Suppressor macrophage (primary cell): ENCODE results near the gene ASPG.
A peak's percentile ranks its signal among the peaks of the same experiment; 100 is the strongest.

Experiments
- DNase-seq, 4 experiments: peaks; one replicate each; pipeline ENCODE4 v3.0.0-alpha.2; 2020 to 2022

Gene ASPG

DNA sequence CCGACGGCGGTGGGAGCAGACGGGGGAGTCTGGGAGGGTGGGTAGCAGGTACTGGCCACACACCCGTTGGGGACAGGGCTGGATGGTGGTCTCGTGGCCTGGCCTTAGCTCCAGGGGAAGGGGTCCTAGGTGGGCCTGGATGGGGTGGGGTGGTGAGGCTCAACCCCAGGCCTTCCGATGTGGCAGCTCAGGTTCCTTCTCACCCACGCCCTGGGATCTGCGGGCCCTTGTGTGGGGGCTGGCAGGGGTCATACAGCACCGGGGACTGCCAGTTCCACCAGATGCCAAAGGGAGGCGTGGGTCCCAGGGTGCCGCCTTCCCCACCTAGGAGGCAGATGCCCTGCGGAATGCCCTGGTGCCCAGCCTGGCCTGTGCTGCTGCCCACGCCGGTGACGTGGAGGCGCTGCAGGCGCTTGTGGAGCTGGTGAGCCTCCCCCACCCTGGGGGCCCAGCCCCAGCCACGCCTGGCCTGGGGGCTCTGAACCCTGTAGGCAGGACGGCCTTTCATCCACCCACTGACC, 21.0 kb downstream of the ASPG start:
- no peak for DNase-seq

DNA sequence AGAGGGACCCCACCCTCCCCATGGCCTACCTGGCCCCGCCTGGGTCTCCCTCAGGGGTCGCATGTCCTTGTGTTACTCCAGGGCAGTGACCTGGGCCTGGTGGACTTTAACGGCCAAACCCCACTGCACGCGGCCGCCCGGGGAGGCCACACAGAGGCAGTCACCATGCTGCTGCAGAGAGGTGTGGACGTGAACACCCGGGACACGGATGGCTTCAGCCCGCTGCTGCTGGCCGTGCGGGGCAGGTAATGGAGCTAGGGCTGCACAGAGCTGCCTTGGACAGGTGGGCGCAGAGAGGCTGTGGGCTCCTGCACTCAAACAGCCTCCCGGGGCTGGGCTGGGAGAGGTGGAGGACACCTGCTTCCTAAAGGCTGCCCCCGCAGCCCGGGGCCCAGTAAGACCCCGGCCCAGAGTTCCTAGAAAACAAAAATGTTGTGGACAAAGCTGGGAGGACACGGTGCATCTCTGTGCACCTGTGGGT, 21.6 kb downstream of the ASPG start:
- DNase-seq: no peak

DNA sequence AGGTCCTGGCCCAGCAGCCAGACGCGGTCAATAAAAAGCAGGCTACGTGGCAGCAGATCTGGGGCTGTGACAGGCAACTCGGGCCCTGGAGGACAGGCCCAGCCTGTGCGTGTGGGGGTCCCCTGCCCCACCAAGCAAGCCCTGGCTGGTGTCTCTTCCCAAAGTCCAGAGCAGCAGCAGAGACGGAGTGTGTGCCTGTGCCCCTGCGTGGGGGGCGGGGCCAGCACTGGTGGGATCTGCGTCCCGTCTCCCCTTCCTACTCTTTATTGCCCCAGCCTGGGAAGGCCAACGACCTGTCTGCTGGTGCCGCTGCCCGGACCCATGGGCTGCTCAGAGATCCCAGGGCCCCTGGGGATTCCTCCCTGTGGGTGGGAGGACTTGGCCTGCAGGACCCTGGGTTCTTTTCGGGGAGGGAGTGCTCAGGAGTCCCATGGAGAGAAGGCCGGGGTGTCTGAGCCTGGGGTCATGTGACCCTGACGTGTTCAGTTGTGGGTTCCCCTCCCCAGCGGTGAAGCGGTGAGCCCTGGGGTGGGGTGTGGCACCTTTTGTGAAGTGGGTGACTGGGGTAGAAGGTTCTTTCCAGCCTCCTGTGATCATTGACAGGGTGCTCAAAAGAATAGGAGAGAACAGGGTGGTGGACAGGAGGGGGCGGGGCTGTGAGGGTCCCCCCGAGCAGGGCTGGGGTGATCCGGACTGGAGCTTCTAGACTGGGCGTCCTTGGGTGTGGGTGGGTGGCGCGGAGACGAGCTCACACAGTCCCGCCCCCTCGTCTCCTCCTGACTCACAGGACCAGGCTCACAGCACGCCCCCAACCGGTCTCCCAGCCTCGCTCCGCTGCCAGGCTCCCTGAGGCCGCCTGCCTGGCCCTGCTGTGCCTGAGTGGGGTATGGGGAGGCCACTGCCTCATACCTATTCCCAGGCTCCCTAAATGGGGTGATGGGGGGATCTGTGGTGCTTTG, 22.4 kb downstream of the ASPG start:
- no peak for DNase-seq

DNA sequence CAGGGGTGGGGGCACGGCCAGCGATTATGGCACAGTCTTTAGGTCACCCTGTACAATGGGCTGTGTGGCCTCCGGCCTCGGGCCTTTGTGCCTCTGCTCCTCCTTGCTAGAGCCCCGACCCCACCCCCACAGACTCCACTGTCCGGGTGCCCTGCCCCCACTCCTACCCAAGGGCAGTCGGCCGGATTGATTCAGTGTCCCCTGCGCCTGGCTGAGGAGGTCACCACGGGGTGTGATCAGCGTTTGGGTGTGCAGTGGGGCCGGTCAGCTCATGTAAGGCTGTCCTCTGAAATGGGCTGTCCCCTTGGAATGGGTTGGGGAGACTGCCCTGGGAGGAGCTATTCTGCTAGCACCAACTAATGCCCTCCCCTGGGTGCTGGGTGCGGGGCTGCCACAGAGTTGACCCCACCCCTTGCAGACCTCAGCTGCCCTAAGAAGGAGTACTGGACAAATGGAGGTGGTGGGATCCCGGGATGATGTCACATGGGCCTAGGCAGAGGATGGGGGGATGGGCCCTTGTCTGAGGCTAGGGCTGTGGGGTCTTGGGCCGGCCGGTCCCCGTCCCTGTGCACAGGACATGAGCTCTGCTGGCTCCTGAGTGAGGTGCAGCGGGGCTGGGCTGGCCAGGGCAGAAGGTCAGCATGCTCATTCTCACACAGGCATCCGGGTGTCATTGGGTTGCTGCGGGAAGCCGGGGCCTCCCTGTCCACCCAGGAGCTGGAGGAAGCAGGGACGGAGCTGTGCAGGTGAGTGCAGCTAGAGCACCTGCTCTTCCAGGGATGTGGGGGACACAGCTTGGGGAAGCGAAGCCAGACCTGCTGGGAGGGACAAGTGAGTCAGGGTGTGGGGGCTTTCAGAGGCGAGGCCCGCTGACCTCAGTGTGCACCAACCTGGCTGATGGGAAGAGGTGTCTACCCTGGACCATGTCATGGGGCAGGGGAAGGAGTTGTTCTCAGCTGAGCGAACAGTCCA, 23.4 kb downstream of the ASPG start:
- no peak for DNase-seq

DNA sequence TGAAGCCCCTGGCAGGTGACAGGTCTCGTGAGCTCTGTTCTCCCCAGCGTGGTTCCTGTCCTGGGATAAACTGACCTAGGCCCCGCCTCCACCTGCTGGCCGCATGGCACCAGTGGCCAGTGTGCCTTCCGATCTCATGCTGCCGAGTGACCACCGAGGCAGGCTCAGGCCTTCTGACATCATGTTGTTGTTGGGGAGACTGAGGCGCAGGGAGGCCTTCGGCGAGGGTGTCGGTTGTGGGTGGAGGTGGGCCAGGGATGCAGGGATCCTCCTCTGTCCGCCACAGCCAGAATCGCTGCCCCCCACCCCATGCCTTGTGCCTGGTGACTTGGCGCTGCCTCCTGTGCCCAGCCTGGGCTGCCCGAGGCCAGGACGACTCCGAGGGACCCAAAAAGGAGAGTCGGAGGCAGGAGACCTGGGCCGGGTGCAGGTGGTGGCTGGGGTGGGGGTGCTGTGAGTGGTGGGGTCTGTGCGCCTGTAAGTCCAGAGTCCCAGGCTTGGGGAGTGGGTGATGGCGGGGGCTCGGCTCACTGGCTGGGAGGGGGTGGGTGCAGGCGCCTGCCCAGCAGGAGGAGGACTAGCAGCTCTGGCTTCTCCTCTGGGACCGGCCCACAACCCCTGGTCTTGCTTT, 24.3 kb downstream of the ASPG start:
- DNase-seq: no peak

DNA sequence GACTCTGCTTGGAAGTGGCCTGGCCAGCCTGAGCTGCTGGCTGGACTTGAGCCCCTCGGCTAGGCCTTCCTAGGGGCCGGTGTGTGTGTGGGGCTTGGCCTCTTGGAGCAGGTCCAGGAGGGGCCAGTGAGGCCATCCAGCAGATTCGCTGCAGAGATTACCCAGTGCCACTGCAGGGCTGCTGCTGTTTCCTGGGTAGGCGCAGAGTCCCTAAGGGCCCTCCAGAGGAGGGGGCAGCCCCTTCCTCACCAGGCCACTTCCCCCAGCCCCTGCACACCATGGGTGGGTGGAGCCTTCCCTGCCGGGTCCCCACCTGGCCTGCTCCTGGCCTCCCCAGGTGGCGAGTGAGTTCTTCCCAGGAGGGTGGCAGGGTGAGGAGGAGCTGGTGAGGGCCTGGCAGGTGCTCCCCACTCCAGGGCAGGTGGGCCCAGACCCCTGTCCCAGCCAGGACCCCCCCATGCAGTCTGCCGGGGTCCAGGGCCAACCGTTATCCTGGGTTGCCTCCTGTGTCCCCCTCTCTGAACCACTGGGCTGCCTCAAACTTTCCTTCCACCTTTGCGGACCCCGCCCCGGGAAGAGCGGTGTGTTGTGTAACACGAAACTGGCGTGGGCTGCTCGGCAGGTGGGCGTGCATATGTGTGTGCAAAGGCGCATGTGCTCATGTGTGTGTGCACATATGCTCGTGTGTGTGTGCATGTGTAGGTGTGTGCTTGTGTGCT, 25.1 kb downstream of the ASPG start:
- no peak for DNase-seq

DNA sequence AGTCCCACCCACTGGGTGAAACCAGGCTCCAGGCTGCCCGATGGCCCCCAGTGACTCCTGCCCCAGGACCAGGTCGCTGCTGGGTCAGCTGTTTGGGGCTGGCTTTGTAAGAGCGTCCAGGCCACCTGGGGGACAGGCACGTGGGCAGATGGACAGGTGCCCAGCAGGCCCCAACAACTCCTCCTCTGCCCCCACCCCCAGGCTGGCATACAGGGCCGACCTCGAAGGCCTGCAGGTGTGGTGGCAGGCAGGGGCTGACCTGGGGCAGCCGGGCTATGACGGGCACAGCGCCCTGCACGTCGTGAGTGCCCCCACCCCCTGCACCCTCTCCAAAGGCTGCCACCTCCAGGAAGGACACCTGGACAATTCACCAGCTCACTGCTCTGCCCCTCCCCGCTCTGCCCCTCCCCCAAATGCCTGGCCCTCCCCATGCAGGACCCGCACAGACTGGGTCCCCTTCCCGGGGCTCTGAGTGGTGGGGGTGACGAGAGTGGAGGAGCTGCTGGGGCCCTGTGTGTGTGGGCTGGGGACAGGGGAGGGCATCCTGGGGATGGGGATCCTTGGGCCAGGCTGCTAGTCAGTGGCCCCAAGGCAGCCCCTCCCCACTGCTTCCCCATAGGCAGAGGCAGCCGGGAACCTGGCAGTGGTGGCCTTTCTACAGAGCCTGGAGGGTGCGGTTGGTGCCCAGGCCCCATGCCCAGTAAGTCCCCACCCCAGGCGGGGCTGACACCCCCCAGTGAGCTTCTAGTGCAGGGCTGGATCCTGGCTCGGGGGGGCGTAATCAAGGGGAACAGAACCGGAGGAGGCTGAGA, 26.0 kb downstream of the ASPG start:
- no peak for DNase-seq

DNA sequence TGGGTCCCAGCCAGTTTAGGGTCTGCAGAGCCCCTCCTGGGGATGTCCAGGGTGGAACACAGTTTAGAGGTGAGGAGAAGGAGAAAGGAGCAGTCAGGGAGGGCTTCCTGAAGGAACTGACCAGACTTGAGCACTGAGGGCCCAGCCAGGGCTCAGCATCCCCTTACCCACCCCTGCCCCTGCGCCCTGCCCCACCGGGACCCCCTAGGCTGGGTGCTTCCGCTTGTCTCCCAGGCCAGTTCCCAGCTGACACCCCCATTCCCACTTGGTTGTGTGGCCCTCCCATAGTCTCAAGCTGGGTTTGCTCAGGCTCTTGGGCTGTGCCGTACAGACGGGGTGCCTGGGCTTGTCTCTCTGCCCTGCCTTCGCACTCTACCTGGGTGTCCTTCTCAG, 26.6 kb downstream of the ASPG start:
- no peak for DNase-seq

DNA sequence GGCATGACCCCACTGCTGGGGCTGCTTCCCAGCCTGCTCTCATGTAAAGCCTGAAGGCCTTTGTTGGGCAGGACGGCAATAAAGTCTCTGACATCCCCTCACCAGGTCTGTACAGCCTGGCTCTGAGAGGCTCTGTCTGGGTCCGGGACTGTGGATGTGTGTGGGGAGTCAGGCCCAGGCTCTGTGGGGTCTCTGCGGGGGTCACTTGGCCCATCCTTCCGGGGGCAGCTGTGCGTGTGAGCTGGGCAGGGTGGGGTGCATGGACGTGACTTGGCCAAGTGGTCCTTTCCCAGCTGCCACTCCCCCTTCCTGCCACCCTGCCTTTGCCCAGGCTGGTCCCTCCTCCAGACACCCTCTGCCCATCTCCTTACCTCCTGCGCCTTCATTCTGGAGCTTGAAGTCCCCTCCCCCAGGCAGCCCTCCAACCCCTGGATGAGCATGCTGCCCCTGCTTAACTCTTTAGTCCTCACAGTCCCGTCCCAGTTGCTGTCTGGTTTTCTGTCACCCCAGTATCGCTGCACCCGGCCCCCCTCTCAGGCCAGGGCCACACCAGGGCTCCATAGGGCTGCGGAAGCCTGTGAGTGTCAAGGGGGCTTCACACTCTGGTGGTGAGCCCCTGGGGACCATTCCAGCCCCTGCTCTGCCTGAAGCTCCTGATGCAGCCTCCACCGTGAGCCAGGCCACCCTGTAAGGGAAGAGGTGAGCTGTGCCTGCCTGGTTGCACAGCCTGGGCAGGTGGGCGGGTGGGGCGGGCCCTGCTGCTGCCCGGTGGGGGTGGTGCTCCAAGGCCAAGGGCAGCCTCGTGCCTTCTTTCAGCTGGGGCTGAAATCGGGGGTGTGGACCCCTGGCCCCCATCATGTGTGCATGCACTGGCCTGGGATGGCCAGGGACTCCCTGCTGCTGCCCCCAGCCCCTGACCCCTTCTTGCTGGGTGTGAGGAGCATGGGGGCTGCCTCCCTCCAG, 27.4 kb downstream of the ASPG start:
- DNase-seq: no peak

DNA sequence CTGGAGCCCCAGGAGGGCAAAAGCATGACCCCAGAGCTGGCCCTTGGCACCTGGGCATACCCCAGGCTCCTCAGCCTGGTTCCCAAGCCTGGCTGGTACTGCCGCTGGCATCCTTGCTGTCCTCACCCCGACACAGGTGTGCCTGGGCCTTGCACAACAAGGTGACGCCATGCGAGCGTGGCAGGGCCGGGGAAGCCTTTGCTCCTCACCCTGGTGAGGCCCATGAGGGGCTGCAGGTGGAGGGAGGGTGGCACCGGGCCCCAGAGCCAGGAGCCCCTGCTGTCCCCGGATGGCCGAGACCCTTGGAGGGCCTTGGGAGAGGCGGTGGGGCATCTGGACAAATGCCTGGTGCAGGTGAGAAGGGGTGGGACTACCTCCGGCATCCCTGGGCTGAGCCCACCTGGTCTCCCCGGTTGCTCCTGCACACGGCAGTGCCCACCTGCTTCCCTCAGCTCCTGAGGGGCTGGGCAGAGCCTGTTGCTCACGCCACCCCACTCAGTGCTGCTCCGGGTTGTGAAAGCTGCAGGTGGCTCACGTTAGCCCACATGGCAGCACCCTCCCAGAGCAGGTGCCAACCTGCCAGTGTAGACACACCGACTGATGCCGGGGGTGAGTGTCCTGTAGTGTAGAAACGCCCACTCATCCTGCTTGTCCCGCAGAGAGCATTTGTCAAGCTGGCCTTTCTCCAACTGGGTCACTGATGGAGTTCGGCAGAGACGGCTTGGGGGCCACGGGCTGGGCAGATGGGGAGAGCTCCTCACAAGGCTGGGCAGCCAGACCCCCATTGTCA, 28.3 kb downstream of the ASPG start:
- DNase-seq: no peak

DNA sequence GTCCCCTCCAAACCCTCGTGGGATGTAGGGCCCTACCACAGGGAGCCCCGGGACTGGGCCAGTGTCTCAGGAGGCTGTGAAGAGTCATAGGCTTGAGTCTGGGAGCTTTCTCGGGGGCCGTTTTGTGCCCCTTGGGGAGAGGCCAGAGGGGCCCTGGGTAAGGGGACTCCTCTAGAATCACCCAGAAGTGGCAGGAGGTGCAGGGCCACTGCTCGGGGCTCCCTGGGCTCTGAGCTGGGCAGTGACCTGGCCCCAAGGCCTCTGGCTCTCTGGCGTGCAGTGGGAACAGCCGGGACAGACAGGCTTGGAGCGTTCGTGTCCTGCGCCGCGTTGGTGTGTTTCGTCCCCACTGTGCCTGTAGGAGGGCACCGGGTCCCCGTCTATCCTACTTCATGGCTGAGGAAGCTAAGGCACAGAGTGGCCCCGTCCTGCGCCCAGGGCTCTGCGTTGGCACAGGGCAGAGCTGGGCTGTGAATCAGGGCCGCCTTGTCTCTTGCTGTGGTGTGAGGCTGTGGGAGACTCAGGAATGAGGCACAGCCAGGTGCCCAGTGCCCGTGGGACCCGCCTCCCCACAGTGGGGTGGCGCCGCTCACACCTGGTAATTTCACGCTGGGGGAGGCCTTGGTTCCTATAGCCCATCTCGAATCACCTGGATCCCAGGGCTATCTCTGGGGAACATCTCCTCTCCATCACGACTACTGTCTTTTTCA, 29.1 kb downstream of the ASPG start:
- no peak for DNase-seq

DNA sequence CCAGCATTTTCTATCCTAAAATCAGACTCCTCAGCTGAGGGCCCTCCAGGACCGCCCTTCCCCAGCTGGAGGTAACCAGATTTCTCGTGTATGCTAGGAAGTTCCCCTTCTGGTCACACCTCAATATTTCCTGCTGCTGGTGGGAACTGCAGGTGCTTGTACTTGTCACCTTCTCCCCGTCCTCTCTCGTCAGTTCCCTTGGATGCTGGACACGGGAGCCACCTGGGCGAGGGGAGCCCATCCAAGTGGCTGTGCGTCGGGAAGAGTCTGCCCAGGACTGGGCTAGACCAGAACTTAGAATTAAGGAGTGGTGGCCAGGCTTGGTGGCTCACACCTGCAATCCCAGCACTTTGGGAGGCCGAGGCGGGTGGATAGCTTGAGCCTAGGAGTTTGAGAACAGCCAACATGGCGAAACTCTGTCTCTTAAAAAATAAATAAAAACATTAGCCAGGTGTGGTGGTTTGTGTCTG, 29.7 kb downstream of the ASPG start:
- no peak for DNase-seq

DNA sequence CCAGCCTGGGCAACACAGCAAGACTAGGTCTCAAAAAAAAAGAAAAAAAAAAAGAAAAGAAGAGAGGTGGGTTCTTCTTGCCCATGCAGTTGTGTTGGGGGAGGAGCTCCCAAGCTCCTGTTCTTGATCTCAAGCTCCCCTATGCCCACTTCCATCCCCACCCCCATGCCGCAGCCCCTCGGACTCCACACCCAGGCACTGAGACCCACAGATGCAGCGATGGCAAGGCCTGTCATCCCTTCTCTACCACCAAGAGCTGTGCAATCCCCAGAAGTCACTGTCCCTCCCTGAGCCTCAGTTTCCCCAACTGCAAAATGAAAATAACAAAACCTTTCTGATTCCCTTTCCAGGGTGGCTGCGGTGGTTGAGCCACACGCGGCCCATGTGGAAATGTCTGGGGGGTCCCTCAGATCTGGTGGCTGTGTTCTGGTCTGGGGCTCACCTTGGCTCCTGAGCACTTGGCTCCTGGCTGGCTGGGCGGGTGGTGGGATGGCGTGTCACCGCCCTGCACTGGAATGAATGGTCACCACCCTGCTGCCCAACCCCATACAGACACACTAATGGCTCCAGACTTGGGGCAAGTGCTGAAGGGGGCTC, 30.3 kb downstream of the ASPG start:
- DNase-seq: no peak

DNA sequence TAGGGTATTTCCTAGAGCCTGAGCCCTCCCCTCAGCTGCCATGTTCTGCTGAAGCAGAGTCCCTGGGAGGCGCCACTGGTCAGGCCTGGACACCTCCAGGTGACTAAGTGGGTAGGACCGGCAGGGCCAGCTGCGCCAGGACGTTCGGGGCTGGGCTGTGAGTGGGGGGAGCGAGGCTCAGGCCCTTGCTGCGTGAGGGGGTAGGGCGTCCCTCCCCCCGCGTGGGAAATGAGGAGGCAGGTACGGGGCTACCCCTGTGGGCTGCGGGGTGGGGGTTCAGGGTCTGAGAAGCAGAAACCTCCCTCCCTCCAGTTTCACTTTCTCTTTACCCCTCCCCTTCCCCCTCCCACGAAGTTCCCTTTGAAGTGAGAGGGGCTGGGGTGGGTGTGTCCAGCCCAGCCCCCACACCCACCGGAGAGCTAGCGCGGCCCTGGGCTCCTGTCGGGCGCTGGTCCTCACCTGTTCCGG, 30.8 kb downstream of the ASPG start:
- DNase-seq: no peak

DNA sequence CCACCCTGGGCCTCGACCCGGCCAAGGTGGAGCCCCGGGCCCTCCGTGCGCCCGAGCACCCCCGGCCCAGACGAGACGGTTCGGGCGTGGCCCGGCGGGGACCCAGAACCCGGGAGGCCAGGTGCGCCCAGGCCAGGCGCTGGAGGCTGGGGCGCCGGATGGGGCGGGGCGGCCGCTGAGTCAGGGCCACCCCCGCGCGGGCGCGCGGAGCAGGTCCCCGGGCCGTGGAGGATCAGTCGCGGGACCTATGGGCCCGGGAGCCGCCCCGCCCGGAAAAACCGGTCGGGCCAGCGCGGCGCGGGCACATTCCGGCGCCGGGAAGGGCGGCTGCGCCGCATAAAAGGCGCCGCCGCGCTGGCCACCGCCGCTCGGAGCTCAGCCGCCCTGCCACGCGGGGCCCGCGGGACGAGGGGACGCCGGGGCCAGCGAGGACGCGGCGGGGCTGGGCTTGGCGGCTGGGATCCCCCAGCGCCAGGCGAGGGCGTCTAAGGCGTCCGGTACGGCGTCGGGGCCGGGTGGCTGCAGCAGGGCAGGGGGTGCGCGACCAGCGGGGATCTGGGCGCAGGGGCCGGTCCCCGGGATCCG, 31.3 kb downstream of the ASPG start:
- peak in 1 of 4 experiments; percentile 29 for DNase-seq

DNA sequence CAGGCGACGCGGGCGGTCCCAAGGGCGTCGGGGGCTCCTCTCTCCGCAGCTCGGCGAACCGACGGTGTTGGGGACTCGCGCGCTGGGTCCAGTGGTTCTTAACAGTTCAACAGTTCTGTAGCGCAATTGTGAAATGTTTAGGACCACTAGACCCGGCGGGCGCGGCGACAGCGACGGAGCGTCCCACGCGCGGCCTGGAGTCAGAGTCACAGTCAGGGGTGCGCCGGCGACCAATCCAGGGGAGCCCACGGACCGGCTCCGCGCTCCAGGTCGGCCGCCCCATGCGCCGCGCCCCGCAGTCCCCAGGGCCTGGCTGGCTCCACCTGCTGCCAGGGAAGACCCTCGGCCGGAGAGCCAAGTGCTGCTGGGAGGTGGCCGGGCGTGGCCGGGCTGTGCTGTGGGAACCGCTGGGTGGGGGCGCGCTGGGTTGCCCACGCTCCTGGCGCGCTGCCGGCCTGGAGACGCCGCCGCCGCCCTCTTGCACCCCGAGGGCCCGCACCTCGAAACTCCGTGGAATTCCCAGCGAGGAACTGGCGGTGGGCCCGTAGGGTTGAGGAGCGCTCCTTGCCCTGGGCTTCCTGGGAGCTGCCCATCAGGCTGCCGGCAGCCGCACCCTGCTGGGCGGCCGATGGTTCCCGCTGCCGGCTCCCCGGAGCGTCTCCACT, 32.0 kb downstream of the ASPG start:
- no peak for DNase-seq
